ENCODE measurements around the gene EGR4. TPM values are rescaled to one million over a fixed set of nuclear protein-coding genes. Genes with fewer than 3 reads are reported as not detected.

EGR4 gene
- polyA plus RNA-seq, 1 experiment: not detected

DNA sequence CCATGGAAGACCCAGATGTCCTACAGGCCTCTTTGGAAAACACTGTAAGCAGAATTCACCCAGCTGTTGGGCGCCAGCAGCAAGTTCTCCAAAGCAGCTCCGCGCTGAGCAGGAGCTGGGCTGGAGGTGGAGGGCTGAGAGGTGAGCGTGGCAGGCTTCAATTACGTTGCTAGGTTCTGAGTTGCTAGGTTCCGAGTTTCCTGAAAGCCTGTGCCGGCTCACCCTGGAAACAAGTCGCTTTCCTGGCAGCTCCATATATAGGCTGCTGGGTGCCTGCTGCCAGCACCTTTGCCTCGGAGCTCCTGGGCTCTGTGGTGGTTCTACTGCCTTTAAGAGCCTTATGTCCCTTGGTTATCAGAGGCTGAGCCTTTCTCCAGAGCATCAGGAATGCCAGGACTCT lies 14.4 kb upstream of the EGR4 start:
- DNase-seq (ENCODE audit: low read depth, low spot score): no peak
- POLR2A ChIA-PET: no interaction called here
- CTCF ChIA-PET: interaction anchor here (0.5 kb wide), 1 partner anchor 244 kb away, joined by 3 read pairs; no protein-coding TSS in a partner anchor
- peaks cover 12% of the 10 kb centered on the region for H3K27me3 ChIP-seq (ENCODE audit: control insufficient read depth, insufficient read depth, low read length)
- no peak overlapping the region for H3K27ac ChIP-seq (ENCODE audit: low read depth, low read length)
- TF ChIP-seq, protein P1, sequence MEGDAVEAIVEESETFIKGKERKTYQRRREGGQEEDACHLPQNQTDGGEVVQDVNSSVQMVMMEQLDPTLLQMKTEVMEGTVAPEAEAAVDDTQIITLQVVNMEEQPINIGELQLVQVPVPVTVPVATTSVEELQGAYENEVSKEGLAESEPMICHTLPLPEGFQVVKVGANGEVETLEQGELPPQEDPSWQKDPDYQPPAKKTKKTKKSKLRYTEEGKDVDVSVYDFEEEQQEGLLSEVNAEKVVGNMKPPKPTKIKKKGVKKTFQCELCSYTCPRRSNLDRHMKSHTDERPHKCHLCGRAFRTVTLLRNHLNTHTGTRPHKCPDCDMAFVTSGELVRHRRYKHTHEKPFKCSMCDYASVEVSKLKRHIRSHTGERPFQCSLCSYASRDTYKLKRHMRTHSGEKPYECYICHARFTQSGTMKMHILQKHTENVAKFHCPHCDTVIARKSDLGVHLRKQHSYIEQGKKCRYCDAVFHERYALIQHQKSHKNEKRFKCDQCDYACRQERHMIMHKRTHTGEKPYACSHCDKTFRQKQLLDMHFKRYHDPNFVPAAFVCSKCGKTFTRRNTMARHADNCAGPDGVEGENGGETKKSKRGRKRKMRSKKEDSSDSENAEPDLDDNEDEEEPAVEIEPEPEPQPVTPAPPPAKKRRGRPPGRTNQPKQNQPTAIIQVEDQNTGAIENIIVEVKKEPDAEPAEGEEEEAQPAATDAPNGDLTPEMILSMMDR (IDR thresholded peaks at IDR 0.05; ENCODE audit: low read depth, low read length): no peak
- H3K9me3 ChIP-seq (ENCODE audit: control insufficient read depth, insufficient read depth, low read length): no peaks in the 10 kb centered on the region
- no peak overlapping the region for H3K4me3 ChIP-seq (ENCODE audit: low read depth, low read length)

- POLR2A ChIA-PET: no interaction called here
- CTCF ChIA-PET: interaction anchor here (2.2 kb wide), 1 partner anchor 11 kb away, joined by 6 read pairs; no protein-coding TSS in a partner anchor
- H3K9me3 ChIP-seq (ENCODE audit: control insufficient read depth, insufficient read depth, low read length): no peaks in the 10 kb centered on the region
- no peak overlapping the region for H3K4me3 ChIP-seq (ENCODE audit: low read depth, low read length)
- no peak for DNase-seq (ENCODE audit: low read depth, low spot score)
- H3K27me3 ChIP-seq (ENCODE audit: control insufficient read depth, insufficient read depth, low read length): peaks cover 31% of the 10 kb centered on the region
- TF ChIP-seq, protein P1 (IDR thresholded peaks at IDR 0.05; ENCODE audit: low read depth, low read length): no peak
- H3K27ac ChIP-seq (ENCODE audit: low read depth, low read length): no peak overlapping the region
Measured at GRCh38 chr2:73301636-73302035, 8.3 kb upstream of the EGR4 start.

DNA sequence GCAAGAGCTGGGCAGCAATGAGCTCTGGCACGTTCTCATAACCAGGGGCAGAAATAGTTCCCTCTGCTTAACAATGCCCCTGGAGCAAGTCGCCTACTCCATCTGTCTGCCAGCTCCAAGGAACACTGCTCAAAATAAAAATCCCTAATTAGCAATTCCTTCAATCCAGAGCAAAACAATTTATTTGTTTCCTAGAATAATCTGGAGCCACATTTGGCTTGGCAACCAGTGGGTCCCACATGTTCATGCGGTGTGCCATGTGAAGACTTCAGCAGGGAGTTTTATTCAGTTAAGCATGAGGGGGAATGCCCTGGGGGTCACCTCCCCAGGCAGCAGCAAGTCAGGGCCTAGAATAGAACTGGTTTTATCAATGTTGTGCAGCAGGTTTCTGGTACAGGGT lies 7.6 kb upstream of the EGR4 start:
- Histone ChIP-seq H3K27me3 (ENCODE audit: control insufficient read depth, insufficient read depth, low read length) (peaks cover 33% of the 10 kb centered on the region), H3K27ac (ENCODE audit: low read depth, low read length) (no peak overlapping the region), H3K4me3 (ENCODE audit: low read depth, low read length) (no peak overlapping the region), H3K9me3 (ENCODE audit: control insufficient read depth, insufficient read depth, low read length) (no peaks in the 10 kb centered on the region)
- ChIA-PET CTCF (interaction anchor here (1.3 kb wide), 1 partner anchor 11 kb away, joined by 4 read pairs; no protein-coding TSS in a partner anchor), POLR2A (no interaction called here)
- TF ChIP-seq, protein P1 (IDR thresholded peaks at IDR 0.05; ENCODE audit: low read depth, low read length): no peak
- no peak for DNase-seq (ENCODE audit: low read depth, low spot score)

DNA sequence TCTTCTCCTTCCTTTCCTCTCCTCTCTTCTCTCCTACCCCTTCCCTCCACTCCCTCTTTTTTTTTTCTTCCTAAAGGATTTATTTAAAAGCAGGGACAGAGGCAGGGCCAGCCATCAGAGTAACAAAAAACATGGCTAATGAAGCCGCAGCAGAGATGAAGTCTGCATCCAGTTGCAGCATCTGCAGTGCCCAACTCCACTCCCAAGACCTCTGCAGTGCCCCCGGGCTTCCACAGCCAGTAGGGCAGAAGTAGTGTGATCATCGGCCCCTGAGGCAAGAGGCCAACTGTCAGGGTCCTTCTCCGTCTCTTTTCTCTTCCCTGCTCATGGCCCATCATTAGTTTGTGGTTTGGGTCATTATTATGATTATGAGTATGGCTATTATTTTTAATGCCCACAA lies 4.2 kb upstream of the EGR4 start:
- ChIA-PET CTCF (no interaction called here), POLR2A (no interaction called here)
- TF ChIP-seq, protein P1 (IDR thresholded peaks at IDR 0.05; ENCODE audit: low read depth, low read length): no peak
- Histone ChIP-seq H3K27ac (ENCODE audit: low read depth, low read length) (no peak overlapping the region), H3K4me3 (ENCODE audit: low read depth, low read length) (no peak overlapping the region), H3K9me3 (ENCODE audit: control insufficient read depth, insufficient read depth, low read length) (no peaks in the 10 kb centered on the region; the same call in 1 of the 2 replicates), H3K27me3 (ENCODE audit: control insufficient read depth, insufficient read depth, low read length) (peaks cover 54% of the 10 kb centered on the region)
- DNase-seq (ENCODE audit: low read depth, low spot score): no peak

DNA sequence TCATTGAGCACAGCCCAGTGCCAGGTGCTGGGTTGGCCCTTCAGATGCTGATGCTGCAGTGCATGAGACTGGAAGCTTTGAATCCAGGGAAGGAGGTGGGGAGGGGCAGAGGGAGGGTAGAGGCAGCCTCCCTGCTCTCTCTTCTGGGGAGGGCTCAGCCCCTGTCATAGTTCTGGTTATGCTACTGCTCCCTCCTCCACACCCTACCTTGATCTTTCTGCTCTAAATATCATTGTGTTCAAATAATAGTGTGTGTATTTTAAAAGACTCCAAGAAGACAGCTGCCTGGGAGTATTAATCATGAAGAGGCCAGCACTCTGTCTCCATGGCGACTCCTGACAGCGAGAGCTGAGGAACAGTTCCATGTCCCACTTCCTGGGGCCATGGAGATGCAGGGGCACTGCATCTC lies 3.8 kb upstream of the EGR4 start:
- CTCF ChIA-PET: no interaction called here
- peaks cover 58% of the 10 kb centered on the region for H3K27me3 ChIP-seq (ENCODE audit: control insufficient read depth, insufficient read depth, low read length)

More for the DNA sequence above, 3.8 kb upstream of the EGR4 start:
- Histone ChIP-seq H3K27ac (ENCODE audit: low read depth, low read length) (no peak overlapping the region), H3K4me3 (ENCODE audit: low read depth, low read length) (no peak overlapping the region), H3K9me3 (ENCODE audit: control insufficient read depth, insufficient read depth, low read length) (no peaks in the 10 kb centered on the region; the same call in 1 of the 2 replicates)
- TF ChIP-seq, protein P1 (IDR thresholded peaks at IDR 0.05; ENCODE audit: low read depth, low read length): no peak
- DNase-seq (ENCODE audit: low read depth, low spot score): no peak
- POLR2A ChIA-PET: no interaction called here

Measured in AG04450 (cell line).